CD14-positive monocyte (primary cell): ENCODE measurements around the gene LYPLA2. TPM values are rescaled to one million over a fixed set of nuclear protein-coding genes. Genes with fewer than 3 reads are reported as not detected.

Experiments
- DNase-seq, 3 donors: peaks; one replicate each; pipeline ENCODE4 v3.0.0-alpha.2; 2011 to 2022
- H2AFZ ChIP-seq: 2 replicates; pipeline ENCODE4 v1.6.0; 2012; ENCODE audit warnings: mild to moderate bottlenecking, low read depth, low read length, inconsistent platforms; ENCODE audit not compliant: insufficient read depth, poor library complexity, severe bottlenecking
- H3K27ac ChIP-seq, 2 donors: 1 replicate in 1 of 2; 2 replicates in 1 of 2; pipeline ENCODE4 v1.5.1; 2012 to 2013; ENCODE audit warnings: low read length in 2 of 2, control low read depth in 1 of 2, inconsistent platforms in 1 of 2, low read depth in 1 of 2, mild to moderate bottlenecking in 1 of 2
- H3K27me3 ChIP-seq, 2 donors: one replicate each; pipeline versions ENCODE4 v1.6.0 to v1.6.1; 2011 to 2013; ENCODE audit warnings: low read length in 2 of 2; ENCODE audit not compliant: control insufficient read depth in 2 of 2, insufficient read depth in 2 of 2
- H3K36me3 ChIP-seq, 2 donors: replicated peaks in 1 of 2; 1 replicate in 1 of 2; 2 replicates in 1 of 2; pipeline versions ENCODE4 v1.5.1 to v1.6.1; 2012 to 2013; ENCODE audit warnings: low read length in 2 of 2, control low read depth in 1 of 2, inconsistent platforms in 1 of 2, mild to moderate bottlenecking in 1 of 2; ENCODE audit not compliant: insufficient read depth in 2 of 2, control insufficient read depth in 1 of 2
- H3K4me1 ChIP-seq, 2 donors: 1 replicate in 1 of 2; 2 replicates in 1 of 2; pipeline versions ENCODE4 v1.5.1 to v1.6.1; 2012 to 2013; ENCODE audit warnings: low read length in 2 of 2, control low read depth in 1 of 2, inconsistent platforms in 1 of 2, mild to moderate bottlenecking in 1 of 2, moderate library complexity in 1 of 2; ENCODE audit not compliant: insufficient read depth in 2 of 2, control insufficient read depth in 1 of 2
- H3K4me2 ChIP-seq: replicated peaks from 2 replicates; pipeline ENCODE3; 2012; ENCODE audit warnings: low read length, moderate library complexity, mild to moderate bottlenecking; ENCODE audit not compliant: poor library complexity, severe bottlenecking; ENCODE audit errors: extremely low read depth
- H3K4me3 ChIP-seq, 3 experiments: fragments of 200-600 bp in 1 of 3; sonication (generic) in 1 of 3; replicated peaks in 1 of 3; 1 replicate in 2 of 3; 2 replicates in 1 of 3; pipeline ENCODE4 v1.5.1; 2011 to 2013; ENCODE audit warnings: low read length in 3 of 3, mild to moderate bottlenecking in 3 of 3, control low read depth in 2 of 3, low read depth in 2 of 3, inconsistent platforms in 1 of 3, moderate library complexity in 1 of 3
- H3K79me2 ChIP-seq: 2 replicates; pipeline ENCODE4 v1.6.0; 2012; ENCODE audit warnings: mild to moderate bottlenecking, control low read depth, inconsistent platforms, low read length, moderate library complexity; ENCODE audit not compliant: insufficient read depth
- H3K9ac ChIP-seq: 2 replicates; pipeline ENCODE4 v1.6.0; 2017; ENCODE audit warnings: low read length, mild to moderate bottlenecking; ENCODE audit not compliant: insufficient read depth, poor library complexity, severe bottlenecking
- H3K9me3 ChIP-seq, 2 donors: replicated peaks in 1 of 2; 1 replicate in 1 of 2; 2 replicates in 1 of 2; pipeline versions ENCODE4 v1.5.1 to v1.6.1; 2012 to 2013; ENCODE audit warnings: low read length in 2 of 2, control low read depth in 1 of 2; ENCODE audit not compliant: control insufficient read depth in 1 of 2, insufficient read depth in 1 of 2
- H4K20me1 ChIP-seq: 2 replicates; pipeline ENCODE4 v1.6.0; 2012; ENCODE audit warnings: mild to moderate bottlenecking, low read length, control low read depth, moderate library complexity; ENCODE audit not compliant: insufficient read depth
- H3K27ac Mint-ChIP-seq, 7 donors: one replicate each; pipeline ENCODE4 v1.8.0; 2020; ENCODE audit warnings: mild to moderate bottlenecking in 7 of 7, mixed read lengths in 7 of 7, moderate library complexity in 6 of 7, inconsistent platforms in 2 of 7
- H3K27me3 Mint-ChIP-seq, 3 donors: one replicate each; pipeline ENCODE4 v1.8.0; 2021 to 2022; ENCODE audit warnings: low read depth in 3 of 3, mild to moderate bottlenecking in 3 of 3, mixed read lengths in 3 of 3, moderate library complexity in 3 of 3, inconsistent platforms in 1 of 3
- H3K36me3 Mint-ChIP-seq, 2 donors: one replicate each; pipeline ENCODE4 v1.8.0; 2020; ENCODE audit warnings: mixed read lengths in 2 of 2, inconsistent platforms in 1 of 2, mild to moderate bottlenecking in 1 of 2
- H3K4me1 Mint-ChIP-seq: one replicate; pipeline ENCODE4 v1.8.0; 2020; ENCODE audit warnings: mild to moderate bottlenecking, mixed read lengths
- H3K4me3 Mint-ChIP-seq, 2 donors: one replicate each; pipeline ENCODE4 v1.8.0; 2020; ENCODE audit warnings: mild to moderate bottlenecking in 2 of 2, mixed read lengths in 2 of 2, moderate library complexity in 1 of 2
- H3K9me3 Mint-ChIP-seq, 7 donors: one replicate each; pipeline ENCODE4 v1.8.0; 2020 to 2022; ENCODE audit warnings: mixed read lengths in 7 of 7, mild to moderate bottlenecking in 6 of 7, moderate library complexity in 6 of 7, inconsistent platforms in 2 of 7
- WGBS: methylation state at CpG from one replicate; pipeline ENCODE4 v1.1.5; 2013; ENCODE audit warnings: missing lambda C conversion rate; ENCODE audit not compliant: insufficient coverage; 5-methylcytosine and 5-hydroxymethylcytosine counted together
- intact Hi-C, 2 donors: fragments of 100-400 bp; cut with micrococcal nuclease; formaldehyde crosslinking; loops; one replicate each; pipeline versions ENCODE4 v1.15.0 to v1.15.1; 2023
- polyA plus RNA-seq, 3 donors: library from polyadenylated mRNA; depleted of rRNA in 1 of 3; unstranded in 2 of 3; stranded (reverse) in 1 of 3; fragments of 300-500 nt in 2 of 3; fragments of >200 nt in 1 of 3; fragmentation: Illumina TruSeq in 2 of 3; gene quantifications; 1 replicate in 2 of 3; 2 replicates in 1 of 3; pipeline ENCODE4 v1.2.3, GENCODE V29; 2012 to 2021
- TF ChIP-seq, protein P1 (sequence below): fragments of 200-600 bp; IDR thresholded peaks from one replicate; pipeline ENCODE4 v1.8.0; 2022; ENCODE audit warnings: antibody characterized with exemption, mild to moderate bottlenecking

Gene LYPLA2
- polyA plus RNA-seq, 3 donors = 68.3 to 86.7 (median 74.1) TPM

- peak overlapping the region; percentile 89 for H3K4me2 ChIP-seq
- 89% methylated on average over 16 of the region's 19 CpGs for WGBS
- H3K27ac Mint-ChIP-seq = peak overlapping the region in 6 of 7 donors; percentile 46 to 98 (median 92)
- H4K20me1 ChIP-seq = peaks cover 19% of the 10 kb centered on the region
- peaks cover 31% of the 10 kb centered on the region for H3K79me2 ChIP-seq
- H3K4me3 Mint-ChIP-seq = peak overlapping the region; percentile 93 to 98
- no peaks in the 10 kb centered on the region for H3K27me3 Mint-ChIP-seq
- H3K9me3 Mint-ChIP-seq = peaks cover 0 to 3% (median 0%) of the 10 kb centered on the region in 7 donors
- peaks cover 22 to 34% of the 10 kb centered on the region in 2 donors for H3K4me1 ChIP-seq
- TF ChIP-seq, protein P1, sequence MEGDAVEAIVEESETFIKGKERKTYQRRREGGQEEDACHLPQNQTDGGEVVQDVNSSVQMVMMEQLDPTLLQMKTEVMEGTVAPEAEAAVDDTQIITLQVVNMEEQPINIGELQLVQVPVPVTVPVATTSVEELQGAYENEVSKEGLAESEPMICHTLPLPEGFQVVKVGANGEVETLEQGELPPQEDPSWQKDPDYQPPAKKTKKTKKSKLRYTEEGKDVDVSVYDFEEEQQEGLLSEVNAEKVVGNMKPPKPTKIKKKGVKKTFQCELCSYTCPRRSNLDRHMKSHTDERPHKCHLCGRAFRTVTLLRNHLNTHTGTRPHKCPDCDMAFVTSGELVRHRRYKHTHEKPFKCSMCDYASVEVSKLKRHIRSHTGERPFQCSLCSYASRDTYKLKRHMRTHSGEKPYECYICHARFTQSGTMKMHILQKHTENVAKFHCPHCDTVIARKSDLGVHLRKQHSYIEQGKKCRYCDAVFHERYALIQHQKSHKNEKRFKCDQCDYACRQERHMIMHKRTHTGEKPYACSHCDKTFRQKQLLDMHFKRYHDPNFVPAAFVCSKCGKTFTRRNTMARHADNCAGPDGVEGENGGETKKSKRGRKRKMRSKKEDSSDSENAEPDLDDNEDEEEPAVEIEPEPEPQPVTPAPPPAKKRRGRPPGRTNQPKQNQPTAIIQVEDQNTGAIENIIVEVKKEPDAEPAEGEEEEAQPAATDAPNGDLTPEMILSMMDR = no peak
- H3K27ac ChIP-seq = peak overlapping the region in 1 of 2 donors; percentile 41
- DNase-seq = peak in 1 of 3 donors; percentile 5
- H3K4me1 Mint-ChIP-seq = peaks cover 24% of the 10 kb centered on the region
- H3K4me3 ChIP-seq = peak overlapping the region in 1 of 3 experiments; percentile 85
- no peaks in the 10 kb centered on the region for H3K9me3 ChIP-seq
- no peak overlapping the region for H3K9ac ChIP-seq
- peaks cover 35 to 61% of the 10 kb centered on the region in 2 donors for H3K36me3 ChIP-seq
- H3K27me3 ChIP-seq = no peaks in the 10 kb centered on the region
- H2AFZ ChIP-seq = no peak overlapping the region
- intact Hi-C loops = no loop called here
- H3K36me3 Mint-ChIP-seq = peaks cover 30 to 56% of the 10 kb centered on the region in 2 donors
Measured at GRCh38 chr1:23792151-23792945, 1.4 kb downstream of the LYPLA2 start.

GRCh38 chr1:23793018-23793781, 2.3 kb downstream of the LYPLA2 start:
- Histone ChIP-seq H3K9ac (no peak overlapping the region), H3K4me3 (no peak overlapping the region), H3K36me3 (peaks cover 33 to 61% of the 10 kb centered on the region in 2 donors), H3K27me3 (no peaks in the 10 kb centered on the region), H3K9me3 (no peaks in the 10 kb centered on the region), H4K20me1 (peaks cover 19% of the 10 kb centered on the region), H3K79me2 (peaks cover 31% of the 10 kb centered on the region), H3K4me2 (no peak overlapping the region), H2AFZ (no peak overlapping the region), H3K4me1 (peaks cover 22 to 34% of the 10 kb centered on the region in 2 donors), H3K27ac (no peak overlapping the region)
- H3K4me1 Mint-ChIP-seq = peaks cover 24% of the 10 kb centered on the region
- H3K27me3 Mint-ChIP-seq = no peaks in the 10 kb centered on the region
- peaks cover 26 to 55% of the 10 kb centered on the region in 2 donors for H3K36me3 Mint-ChIP-seq
- H3K4me3 Mint-ChIP-seq = no peak overlapping the region
- intact Hi-C loops = no loop called here
- H3K9me3 Mint-ChIP-seq = peaks cover 0 to 3% (median 0%) of the 10 kb centered on the region in 7 donors
- DNase-seq = peak in 1 of 3 donors; percentile 14
- TF ChIP-seq, protein P1 = no peak
- peak overlapping the region in 3 of 7 donors; percentile 32 to 61 (median 33) for H3K27ac Mint-ChIP-seq
- 47% methylated on average over 7 of the region's 16 CpGs for WGBS
